Stimulated activated CD8-positive, alpha-beta memory T cell treated with anti-CD3 and anti-CD28 coated beads, Interleukin-2, amount 100 ng/mL, for 48 hours (primary cell): Measurements from ENCODE around the gene MRAS.

ENCODE experiments used
- DNase-seq, 2 donors: peaks; one replicate each; pipeline ENCODE4 v3.0.0-alpha.2; 2020; ENCODE audit warnings: low read depth in 2 of 2

The MRAS gene

DNA sequence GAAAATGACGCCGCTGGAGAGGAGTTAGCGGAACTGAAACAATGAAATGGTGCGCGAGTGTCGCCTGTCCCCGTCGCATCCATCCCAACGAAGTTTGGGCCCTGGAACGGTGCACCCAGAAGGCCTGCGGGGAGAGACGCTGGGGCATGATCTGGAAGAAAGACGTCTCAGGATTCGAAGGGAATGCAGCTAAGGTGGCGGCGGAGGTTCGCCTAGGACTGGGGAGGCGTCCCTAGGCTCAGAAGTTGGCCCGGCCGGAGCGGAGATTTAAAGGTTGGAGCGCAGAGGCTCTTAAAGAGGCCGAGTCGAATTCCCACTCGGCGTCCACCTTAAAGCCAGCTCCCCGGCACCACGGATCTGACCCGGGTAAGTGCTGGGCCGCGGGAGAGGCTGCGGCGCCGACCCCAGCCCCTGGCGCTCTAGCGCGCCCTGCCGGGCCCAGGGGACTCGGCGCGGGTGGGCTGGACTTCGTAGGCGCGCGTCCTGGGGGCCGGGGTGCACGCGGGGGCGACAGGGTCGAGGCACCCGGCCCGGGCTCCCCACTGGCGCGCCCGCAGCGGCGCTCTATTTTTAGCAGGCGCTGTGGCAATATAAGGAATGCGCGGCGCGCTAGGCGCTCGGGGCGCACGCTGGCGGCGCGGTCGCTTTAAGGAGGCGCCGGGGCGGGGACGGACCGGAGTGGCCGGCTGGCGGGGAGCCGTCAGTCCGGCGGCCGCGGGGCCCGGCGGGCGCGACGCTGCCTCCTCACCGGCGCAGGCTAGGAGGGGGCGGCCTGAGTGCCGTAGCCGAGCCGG, at the start of gene MRAS:
Gene MRAS (plus strand): TSS at position 620 of the 794 bp plus-strand sequence. CDS start 24,305 bp downstream, outside the sequence.
- DNase-seq: peak in 1 of 2 donors; percentile 20

DNA sequence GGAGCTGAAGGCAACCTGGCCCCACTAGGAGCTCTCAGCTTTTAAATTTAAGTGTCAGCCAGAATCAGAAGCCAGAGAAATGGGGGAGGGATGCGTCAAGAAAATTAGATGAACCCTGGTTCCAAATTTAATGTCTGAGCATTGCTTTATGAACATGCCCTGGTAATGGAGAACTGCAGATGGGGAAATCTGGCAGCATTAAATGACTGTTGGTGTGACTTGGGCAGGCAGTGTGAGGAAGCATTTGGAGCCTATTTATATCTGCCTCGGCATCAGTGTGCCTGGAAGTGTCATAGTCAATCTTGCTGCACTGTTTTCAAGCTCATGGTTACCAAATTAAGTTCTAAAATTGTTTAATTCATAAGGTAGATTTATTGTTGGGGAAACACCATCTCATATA, 47.7 kb upstream of the MRAS start:
- no peak for DNase-seq

- no peak for DNase-seq
These were observed 44.9 kb upstream of the MRAS start for GRCh38 chr3:138303474-138303873.

DNA sequence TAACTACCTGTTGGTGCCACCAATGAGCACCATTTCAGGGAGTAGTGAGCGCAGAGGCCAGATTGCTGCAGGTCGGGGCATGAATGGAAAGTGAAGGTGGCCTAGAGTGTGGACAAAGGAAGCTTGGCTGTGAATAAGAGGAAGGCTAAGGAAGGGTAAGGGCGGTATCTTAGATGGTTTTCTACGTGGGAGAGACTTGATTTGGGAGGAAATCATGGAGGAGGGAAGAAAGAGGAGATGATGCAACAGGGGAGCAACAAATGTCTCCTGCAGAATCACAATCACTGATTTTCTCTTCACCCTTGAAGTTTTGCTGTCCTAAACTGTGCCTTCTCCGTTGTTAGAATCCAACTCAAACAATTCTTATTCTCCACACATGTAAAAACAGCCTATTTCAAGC, 40.5 kb upstream of the MRAS start:
- no peak for DNase-seq

DNA sequence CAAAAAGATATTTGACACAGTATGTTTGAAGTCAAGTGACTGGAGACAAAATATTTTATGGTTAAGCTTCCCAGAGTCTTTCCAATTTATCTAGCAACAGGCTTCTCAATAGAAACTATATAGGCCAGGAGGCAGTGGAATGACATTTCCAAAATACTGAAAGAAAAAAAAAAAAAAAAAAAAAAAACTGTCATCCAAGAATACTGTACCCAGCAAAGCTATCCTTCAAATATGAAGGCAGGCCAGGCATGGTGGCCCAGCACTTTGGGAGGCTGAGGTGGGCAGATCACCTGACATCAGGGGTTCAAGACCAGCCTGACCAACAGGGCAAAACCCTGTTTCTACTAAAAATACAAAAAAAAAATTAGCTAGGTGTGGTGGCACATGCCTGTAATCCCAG, 39.6 kb upstream of the MRAS start:
- no peak for DNase-seq

DNA sequence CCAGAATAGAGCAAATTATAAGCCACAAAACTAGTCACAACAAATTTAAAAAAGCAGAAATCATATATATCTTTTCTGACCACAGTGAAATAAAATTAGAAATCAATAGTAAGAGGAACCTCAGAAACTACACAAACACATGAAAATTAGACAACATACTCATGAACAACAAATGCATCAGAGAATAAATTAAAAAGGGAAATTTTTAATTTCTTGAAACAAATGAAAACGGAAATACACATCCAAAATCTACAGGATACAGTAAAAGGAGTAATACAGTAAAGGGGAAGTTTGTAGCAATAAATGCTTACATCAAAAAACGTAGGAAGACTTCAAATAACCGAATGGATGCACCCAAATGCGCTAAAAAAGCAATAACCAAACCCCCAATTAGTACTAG, 37.9 kb upstream of the MRAS start:
- DNase-seq: no peak

GRCh38 chr3:138314751-138315150, 33.6 kb upstream of the MRAS start:
- no peak for DNase-seq

DNA sequence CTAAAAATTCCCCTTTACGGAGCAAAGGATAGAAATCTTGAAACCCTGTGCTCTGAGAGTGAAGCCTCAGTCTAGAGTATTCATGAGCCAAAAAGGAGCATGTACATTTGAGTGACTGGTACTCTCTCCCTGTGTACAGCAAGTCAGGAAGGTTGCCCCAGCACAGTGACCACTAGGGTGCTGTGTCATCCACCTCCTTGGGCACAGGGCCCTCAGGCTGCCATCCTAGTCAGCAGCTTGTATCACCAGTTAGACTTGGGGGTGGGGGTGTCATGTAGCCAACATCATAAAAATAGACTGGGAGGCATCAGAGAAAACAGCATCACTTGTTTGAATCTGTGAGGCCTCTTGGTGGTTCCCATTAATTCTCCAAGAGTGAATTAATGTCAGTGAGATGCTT, 30.7 kb upstream of the MRAS start:
- DNase-seq: no peak

- no peak for DNase-seq
These were observed 24.4 kb upstream of the MRAS start for GRCh38 chr3:138323971-138324370.

DNA sequence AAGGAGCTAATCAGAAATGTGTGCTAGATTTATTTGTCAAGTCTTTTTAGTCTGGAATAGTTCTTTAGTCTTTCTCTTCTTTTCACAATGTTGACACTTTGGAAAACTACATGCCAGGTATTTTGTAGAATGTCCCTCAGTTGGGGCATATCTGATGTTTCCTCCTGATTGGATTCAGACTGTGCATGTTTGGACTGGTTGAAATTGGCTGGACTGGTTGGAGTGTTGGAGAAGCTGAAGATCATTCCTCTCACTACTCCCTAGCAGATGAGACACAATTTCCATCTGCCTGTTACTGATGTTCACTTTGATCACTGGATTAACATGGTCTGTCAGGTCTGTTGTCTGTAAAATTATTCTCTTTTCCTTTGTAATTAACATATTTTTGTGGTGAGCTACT, 22.4 kb upstream of the MRAS start:
- no peak for DNase-seq

DNA sequence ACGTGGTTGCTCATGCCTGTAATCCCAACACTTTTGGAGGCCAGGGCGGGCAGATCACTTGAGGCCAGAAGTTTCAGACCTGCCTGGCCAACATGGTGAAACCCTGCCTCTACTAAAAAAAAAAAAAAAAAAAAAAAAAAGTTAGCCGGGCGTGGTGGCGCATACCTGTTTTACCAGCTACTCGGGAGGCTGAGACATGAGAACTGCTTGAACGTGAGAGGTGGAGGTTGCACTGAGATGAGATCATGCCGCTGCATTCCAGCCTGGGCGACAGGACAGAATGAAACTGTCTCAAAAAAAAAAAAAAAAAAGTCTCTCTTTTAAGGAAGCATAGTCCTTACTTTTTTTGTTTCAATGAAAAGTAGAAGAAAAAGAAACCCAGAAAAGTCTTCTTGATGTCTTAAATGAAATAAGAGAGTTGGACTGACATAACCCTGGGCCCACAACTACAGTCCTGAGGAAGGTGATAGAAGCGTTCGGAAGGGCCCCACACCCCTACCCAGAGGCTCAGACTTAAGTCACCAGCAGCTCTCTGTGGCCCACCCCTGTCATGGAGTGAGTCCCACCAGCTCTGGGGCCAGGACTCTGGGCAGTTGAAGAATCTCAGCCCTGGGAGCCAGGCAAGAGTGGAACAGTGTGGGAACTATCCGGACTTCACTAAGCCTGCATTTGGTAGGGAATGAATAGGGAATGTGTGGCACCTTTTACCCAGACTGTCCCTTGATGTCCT, 21.3 kb upstream of the MRAS start:
- no peak for DNase-seq

- no peak for DNase-seq
These were observed 20.5 kb upstream of the MRAS start for GRCh38 chr3:138327831-138328230.

DNA sequence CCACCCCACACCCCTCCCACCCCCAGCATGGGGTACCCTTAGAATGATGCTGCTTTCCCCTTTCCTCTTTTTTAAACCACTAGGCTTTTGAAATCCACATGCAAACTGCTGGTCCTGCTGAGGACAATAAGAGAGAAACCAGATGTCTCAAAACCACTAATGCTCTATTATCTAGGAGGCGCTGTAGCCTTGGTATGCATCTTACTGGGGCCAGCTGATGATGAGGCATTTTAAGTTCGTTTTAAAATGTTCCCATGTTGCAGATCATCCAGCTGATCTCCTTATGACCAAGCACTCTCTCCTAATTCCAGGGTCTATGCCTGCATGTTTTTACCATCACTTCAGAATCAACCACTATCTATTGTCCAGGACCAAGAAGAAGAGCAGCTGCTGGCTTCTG, 20.0 kb upstream of the MRAS start:
- no peak for DNase-seq

DNA sequence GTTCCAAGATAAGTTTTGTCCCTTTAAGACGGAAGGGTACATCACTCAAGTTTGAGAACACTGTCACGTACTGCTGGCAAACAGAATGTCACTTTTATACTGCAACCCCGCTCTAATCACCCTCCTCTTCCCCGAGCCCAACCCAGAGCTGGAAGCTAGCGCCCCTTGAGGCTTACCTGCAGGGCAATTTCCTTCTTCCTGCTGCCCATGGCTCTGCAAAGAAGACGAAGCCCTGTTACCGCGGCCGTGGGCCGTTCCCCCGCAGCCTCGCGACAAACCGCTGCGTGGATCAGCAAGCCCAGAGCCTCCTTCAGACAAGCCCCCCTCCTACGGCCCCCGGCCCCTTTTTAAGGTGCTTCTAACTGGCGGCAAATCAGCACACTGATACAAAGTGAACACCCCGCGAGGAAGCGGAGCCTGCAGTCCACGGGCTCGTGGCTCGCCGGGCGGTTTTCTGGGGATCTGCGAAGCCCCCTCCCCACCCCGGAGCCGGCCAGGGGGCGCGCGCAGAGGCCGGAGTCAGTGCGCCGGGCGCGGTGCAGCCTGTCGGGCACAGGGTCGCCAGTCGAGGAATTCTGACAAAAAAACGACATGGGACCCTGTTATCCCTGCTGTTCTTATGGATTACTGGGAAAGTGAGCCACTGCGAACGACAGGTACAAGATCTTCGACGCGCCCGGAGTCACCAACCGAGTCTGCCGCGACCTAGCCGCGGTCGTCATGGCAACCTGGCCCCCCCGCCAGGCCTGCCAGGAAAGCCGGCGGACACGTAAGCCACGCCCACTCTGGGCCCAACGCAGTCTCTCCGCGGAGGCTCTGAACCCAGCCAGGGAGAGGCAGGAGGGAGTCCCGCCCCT, 19.0 kb upstream of the MRAS start, which contains the start of gene NME9:
Gene NME9 (minus strand): TSS at position 725 of the 857 bp plus-strand sequence. CDS start 516 bp downstream, at position 209.
- peak; percentile 81 to 86 for DNase-seq

DNA sequence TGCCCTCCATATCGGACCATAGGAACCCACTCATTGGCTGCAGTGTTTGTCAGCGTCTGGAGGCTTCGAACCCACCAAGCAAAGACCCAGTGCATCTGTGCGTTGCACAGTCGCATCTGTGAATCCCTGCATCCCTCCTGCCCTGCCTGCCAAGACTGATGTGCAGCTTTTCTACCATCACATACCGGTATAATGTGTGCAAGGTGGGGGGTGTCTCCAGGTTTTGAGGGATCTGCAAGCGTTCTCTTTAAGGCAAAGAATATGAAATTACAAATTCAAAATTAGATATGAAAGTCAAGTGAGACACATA, 18.4 kb upstream of the MRAS start:
- no peak for DNase-seq

DNA sequence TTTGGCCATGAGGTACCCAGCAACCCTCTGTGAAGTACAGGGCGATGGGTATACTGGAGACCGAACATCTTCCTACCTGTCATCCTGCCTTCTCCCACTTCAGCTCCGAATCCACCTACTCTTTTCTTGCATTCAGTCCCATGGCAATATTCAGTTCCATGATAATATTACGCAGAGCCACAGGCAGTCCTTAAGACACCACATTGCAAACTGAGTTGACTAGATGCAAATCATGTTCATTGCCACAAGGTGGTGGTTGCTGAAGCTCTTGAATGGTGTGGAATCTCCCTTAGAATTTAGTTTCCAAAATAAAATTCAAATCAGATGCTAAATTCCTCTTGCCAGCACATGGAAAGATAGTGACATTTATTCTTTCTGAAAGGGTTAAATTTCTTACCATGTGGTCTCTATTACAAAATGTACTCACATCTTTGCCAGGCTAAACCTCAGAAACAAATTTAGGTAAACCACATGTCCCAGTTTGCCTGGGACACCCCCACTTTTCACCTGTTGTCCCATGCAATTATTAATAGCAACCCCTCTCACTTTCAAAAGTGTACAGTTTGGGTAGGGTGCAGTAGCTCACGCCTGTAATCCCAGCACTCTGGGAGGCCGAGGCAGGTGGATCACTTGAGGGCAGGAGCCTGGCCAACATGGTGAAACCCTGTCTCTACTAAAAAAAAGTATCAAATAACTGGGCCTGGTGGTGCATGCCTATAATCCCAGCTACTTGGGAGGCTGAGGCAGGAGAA, 17.1 kb upstream of the MRAS start:
- DNase-seq: no peak

- DNase-seq: no peak
These were observed 15.8 kb upstream of the MRAS start for GRCh38 chr3:138332472-138333073.

GRCh38 chr3:138334608-138335007, 13.8 kb upstream of the MRAS start:
- DNase-seq: no peak

DNA sequence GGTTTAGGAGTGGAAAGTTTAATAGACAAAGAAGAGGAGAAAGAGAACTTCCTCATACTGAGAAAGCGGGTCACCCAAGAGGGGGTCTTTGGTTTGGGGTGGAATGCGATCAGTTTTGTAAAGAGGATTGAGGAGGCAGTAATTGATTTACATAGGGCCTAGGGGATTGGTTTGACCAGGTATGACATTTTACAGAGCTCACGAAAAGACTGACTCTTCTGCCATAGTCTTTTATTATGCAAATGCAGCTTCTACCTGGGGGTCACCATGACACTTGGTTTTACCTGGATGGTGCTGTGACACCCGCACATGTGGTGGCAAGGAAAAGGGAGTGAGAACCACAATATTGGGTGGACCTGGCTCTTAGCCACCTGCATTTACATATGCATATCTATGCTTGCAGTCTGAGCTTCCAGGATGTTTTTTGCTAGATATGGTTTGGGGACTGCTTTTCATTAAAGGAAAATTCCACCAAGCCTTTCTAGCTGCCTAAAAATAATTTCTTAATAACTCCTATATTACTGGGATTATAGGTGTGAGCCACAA, 11.9 kb upstream of the MRAS start:
- DNase-seq: no peak

- no peak for DNase-seq
These were observed 10.1 kb upstream of the MRAS start for GRCh38 chr3:138338244-138338643.

DNA sequence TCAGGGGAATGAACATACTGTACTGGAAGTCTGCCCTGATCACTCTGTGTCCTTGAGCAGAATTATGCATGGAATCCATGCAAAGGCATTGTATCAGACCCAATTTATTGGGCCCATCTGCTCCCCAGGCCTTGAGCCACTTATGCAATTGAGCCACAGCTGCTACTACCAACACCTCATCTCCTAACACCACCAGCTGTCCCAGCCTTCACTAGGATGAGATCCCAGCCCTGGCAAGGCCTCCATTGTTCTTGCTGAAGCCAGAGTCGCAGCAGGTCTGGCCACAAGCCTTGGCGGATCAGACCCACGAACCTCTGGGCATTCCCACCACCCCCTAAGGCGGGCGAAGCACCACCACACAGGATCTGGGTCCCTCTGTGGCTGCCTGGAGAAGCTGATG, 9.6 kb upstream of the MRAS start:
- DNase-seq: no peak
